NCI-H2196 treated with DMSO at 0.1 percent for 48 hours (cell line): ENCODE results near the gene NECTIN4.
A peak's percentile ranks its signal among the peaks of the same experiment; 100 is the strongest.
"Not testable (repeated sequence)": the region's sequence is repeated elsewhere in the genome, so short reads cannot be mapped to it uniquely, and the experiment has no call there.

Source experiments
- DNase-seq: peaks from one replicate; lab custom pipeline; 2025; ENCODE audit not compliant: unreplicated experiment; lab: John Stamatoyannopoulos, UW

NECTIN4 gene

DNA sequence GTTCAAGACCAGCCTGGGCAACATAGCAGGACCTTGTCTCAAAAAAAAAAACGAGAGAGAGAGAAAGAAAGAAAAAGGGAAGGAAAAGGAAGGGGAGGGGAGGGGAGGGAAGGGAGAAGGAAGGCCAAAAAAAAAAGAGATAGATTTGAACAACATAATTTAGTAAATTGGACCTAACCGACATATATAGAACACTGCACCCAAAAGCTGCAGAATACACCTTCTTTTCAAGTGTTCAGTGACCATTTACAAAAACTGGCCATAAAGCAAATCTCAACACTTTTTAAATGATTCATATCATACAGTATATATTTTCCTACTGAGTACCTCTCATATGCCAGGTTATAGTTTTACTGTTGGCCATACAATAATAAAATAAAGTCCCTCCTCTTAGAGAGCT, 57.5 kb downstream of the NECTIN4 start:
- DNase-seq = no peak

DNA sequence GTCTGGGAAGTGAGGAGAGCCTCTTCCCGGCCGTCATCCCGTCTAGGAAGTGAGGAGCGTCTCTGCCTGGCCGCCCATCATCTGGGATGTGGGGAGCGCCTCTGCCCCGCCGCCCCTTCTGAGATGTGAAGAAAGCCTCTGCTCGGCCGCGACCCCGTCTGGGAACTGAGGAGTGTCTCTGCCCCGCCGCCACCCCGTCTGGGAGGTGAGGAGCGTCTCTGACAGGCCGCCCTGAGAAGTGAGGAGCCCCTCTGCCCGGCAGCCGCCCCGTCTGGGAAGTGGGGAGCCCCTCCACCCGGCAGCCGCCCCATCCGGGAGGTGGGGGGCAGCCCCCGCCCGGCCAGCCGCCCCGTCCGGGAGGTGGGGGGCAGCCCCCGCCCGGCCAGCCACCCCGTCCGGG, 59.9 kb downstream of the NECTIN4 start:
- DNase-seq = not testable (repeated sequence)

- DNase-seq = not testable (repeated sequence)
These were observed 62.4 kb downstream of the NECTIN4 start for GRCh38 chr1:161026954-161027353.

DNA sequence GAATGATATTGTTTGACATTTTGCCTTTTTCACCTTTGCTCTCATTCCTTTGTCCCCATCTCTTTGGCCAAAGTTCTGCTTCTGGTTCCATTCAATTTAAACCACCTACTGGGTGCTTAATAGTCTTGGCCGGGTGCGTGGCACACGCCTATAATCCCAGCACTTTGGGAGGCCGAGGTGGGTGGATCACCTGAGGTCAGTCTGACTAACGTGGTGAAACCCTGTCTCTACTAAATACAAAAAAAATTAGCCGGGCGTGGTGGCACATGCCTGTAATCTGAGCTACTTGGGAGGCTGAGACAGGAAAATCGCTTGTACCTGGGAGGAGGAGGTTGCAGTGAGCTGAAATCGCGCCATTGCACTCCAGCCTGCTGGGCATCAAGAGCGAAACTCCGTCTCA, 66.9 kb downstream of the NECTIN4 start:
- not testable (repeated sequence) for DNase-seq

GRCh38 chr1:161021970-161022353, 67.4 kb downstream of the NECTIN4 start:
- no peak for DNase-seq

GRCh38 chr1:161021165-161021969, 68.0 kb downstream of the NECTIN4 start:
- DNase-seq = peak; percentile 99
